B cell (primary cell): ENCODE measurements around the gene HTRA3.

ENCODE experiments used
- CTCF ChIP-seq: fragments of 200-600 bp; IDR thresholded peaks from one replicate; pipeline ENCODE4 v1.8.0; 2022; ENCODE audit warnings: antibody characterized with exemption, mild to moderate bottlenecking
- EZH2 ChIP-seq: IDR thresholded peaks from 2 replicates; pipeline ENCODE4 v1.6.1; 2012; ENCODE audit warnings: borderline replicate concordance, low read depth, mild to moderate bottlenecking, moderate library complexity, low read length; ENCODE audit not compliant: insufficient read depth, poor library complexity, severe bottlenecking

- TF ChIP-seq CTCF (no peak), EZH2 (no peak)
Measured at GRCh38 chr4:8342651-8343261, 73.2 kb downstream of the HTRA3 start.
